CD8-positive, alpha-beta memory T cell (primary cell): ENCODE data around the gene LAMTOR3. TPM values are rescaled to one million over a fixed set of nuclear protein-coding genes. Genes with fewer than 3 reads are reported as not detected.

Source experiments
- CTCF ChIA-PET: fragments of 350-600 bp; sonication (Branson Sonifier 250); formaldehyde crosslinking; loops from one replicate; lab custom pipeline; 2021; ENCODE audit warnings: antibody characterized with exemption; lab: Charles Lee
- POLR2A ChIA-PET: fragments of 350-600 bp; sonication (Branson Sonifier 250); formaldehyde crosslinking; loops from one replicate; lab custom pipeline; 2021; ENCODE audit warnings: antibody characterized with exemption; lab: Charles Lee
- DNase-seq, 5 donors: peaks; one replicate each; pipeline versions ENCODE4 v3.0.0 to v3.0.0-alpha.2; 2020 to 2022; ENCODE audit warnings: mixed read lengths in 1 of 5
- H3K27ac ChIP-seq: one replicate; pipeline ENCODE4 v1.7.0; 2013; ENCODE audit warnings: low read depth, mild to moderate bottlenecking, low read length, moderate library complexity
- H3K27me3 ChIP-seq: 2 replicates; pipeline ENCODE4 v1.7.0; 2013; ENCODE audit warnings: low read length, mild to moderate bottlenecking; ENCODE audit not compliant: insufficient read depth, poor library complexity, severe bottlenecking
- H3K36me3 ChIP-seq: 2 replicates; pipeline ENCODE4 v1.7.0; 2013; ENCODE audit warnings: mild to moderate bottlenecking, low read length, moderate library complexity; ENCODE audit not compliant: insufficient read depth
- H3K4me1 ChIP-seq: 2 replicates; pipeline ENCODE4 v1.7.0; 2013; ENCODE audit warnings: mild to moderate bottlenecking, low read length, moderate library complexity; ENCODE audit not compliant: insufficient read depth
- H3K4me3 ChIP-seq: 2 replicates; pipeline ENCODE4 v1.7.0; 2013; ENCODE audit warnings: mild to moderate bottlenecking, low read length
- H3K9me3 ChIP-seq: 2 replicates; pipeline ENCODE4 v1.7.0; 2013; ENCODE audit warnings: mild to moderate bottlenecking, low read length
- H3K27ac Mint-ChIP-seq, 8 donors: one replicate each; pipeline ENCODE4 v1.8.0; 2020 to 2021; ENCODE audit warnings: mixed read lengths in 8 of 8, mild to moderate bottlenecking in 6 of 8, inconsistent platforms in 3 of 8, moderate library complexity in 3 of 8
- H3K27me3 Mint-ChIP-seq, 2 donors: one replicate each; pipeline ENCODE4 v1.8.0; 2020 to 2021; ENCODE audit warnings: mixed read lengths in 2 of 2, mild to moderate bottlenecking in 1 of 2, moderate library complexity in 1 of 2
- H3K36me3 Mint-ChIP-seq, 3 donors: one replicate each; pipeline ENCODE4 v1.8.0; 2020 to 2021; ENCODE audit warnings: mixed read lengths in 3 of 3, inconsistent platforms in 1 of 3, mild to moderate bottlenecking in 1 of 3
- H3K4me1 Mint-ChIP-seq, 3 donors: one replicate each; pipeline ENCODE4 v1.8.0; 2020 to 2021; ENCODE audit warnings: mixed read lengths in 3 of 3, inconsistent platforms in 1 of 3, mild to moderate bottlenecking in 1 of 3
- H3K4me3 Mint-ChIP-seq, 7 donors: one replicate each; pipeline ENCODE4 v1.8.0; 2020 to 2021; ENCODE audit warnings: mixed read lengths in 7 of 7, mild to moderate bottlenecking in 6 of 7, moderate library complexity in 4 of 7, inconsistent platforms in 2 of 7
- H3K9me3 Mint-ChIP-seq, 5 donors: one replicate each; pipeline ENCODE4 v1.8.0; 2020 to 2022; ENCODE audit warnings: mixed read lengths in 5 of 5, mild to moderate bottlenecking in 3 of 5, moderate library complexity in 2 of 5, inconsistent platforms in 1 of 5
- polyA plus RNA-seq: library from polyadenylated mRNA; unstranded; fragments of 300-500 nt; fragmentation: Illumina TruSeq; gene quantifications from one replicate; pipeline ENCODE4 v1.2.3, GENCODE V29; 2021
- total RNA-seq, 2 experiments: library from RNA; stranded (reverse); gene quantifications; one replicate each; pipeline ENCODE4 v1.2.3, GENCODE V29; 2021

Gene LAMTOR3
- total and polyA plus RNA-seq, 3 experiments from 2014 or later = 35.7 to 39.0 (median 37.9) TPM

DNA sequence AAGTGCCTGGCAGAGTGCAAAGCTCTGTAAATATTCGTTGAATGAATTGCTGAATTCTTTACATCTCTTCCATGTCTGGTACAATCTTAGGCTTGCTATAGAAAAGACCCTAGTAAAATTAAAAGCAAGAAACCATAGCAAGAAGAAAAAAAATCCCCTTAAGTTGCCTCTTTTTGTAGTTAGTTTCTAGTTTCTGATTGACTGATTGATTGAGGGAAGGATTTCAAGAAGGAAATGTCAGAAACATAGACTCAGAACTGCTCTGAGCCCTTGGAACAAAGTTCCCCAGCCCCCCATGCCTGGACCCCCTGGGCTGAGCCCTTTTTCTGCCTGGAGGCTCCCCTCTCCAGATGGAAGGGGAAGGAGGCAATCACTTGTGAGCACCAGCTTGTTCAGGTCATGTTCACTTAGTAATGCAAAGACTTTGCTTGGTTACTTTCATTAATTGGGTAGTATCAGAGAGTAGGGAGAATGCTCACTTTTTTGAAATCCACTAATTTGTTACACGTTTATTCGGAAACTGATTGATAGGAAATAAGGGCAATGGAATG lies 42.0 kb downstream of the LAMTOR3 start:
- Histone ChIP-seq H3K27ac (no peak overlapping the region), H3K9me3 (no peaks in the 10 kb centered on the region), H3K27me3 (no peaks in the 10 kb centered on the region), H3K36me3 (no peaks in the 10 kb centered on the region), H3K4me3 (no peak overlapping the region), H3K4me1 (peaks cover 12% of the 10 kb centered on the region)
- peak overlapping the region in 3 of 8 donors; percentile 2 to 94 (median 90) for H3K27ac Mint-ChIP-seq
- H3K9me3 Mint-ChIP-seq = peaks cover 0 to 4% (median 0%) of the 10 kb centered on the region in 5 donors
- H3K36me3 Mint-ChIP-seq = peaks cover 5 to 17% (median 9%) of the 10 kb centered on the region in 3 donors
- no peak for DNase-seq
- peak overlapping the region in 1 of 7 donors; percentile 19 for H3K4me3 Mint-ChIP-seq
- H3K27me3 Mint-ChIP-seq = no peaks in the 10 kb centered on the region
- ChIA-PET POLR2A (no interaction called here), CTCF (interaction anchor here (1.0 kb wide), 1 partner anchor 96 kb away, joined by 4 read pairs; no protein-coding TSS in a partner anchor)
- H3K4me1 Mint-ChIP-seq = peaks cover 26 to 61% (median 46%) of the 10 kb centered on the region in 3 donors

DNA sequence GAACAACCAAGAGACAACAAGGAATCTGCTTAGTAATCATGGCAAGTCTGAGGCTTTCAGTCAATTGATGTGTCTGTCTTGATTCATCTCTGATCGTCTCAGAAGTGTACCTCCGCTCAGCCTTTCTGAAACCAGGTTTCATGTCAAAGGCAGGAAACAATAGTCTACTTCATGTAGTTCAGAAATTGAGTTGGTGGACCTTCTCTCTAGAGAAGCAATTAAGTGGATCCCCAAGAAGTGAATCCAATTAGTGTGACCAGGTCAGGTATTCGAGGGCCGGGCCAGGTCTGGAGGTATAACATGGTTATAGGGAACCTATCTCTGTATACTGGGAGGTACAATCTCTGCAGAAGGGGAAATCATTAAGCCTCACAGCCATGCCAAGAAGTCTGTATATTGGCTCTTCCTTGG lies 45.6 kb downstream of the LAMTOR3 start:
- Mint-ChIP-seq H3K27ac (peak overlapping the region in 4 of 8 donors; percentile 19 to 62 (median 40)), H3K4me1 (peaks cover 21 to 71% (median 43%) of the 10 kb centered on the region in 3 donors), H3K4me3 (no peak overlapping the region), H3K27me3 (no peaks in the 10 kb centered on the region), H3K9me3 (no peaks in the 10 kb centered on the region), H3K36me3 (peaks cover 0 to 10% (median 5%) of the 10 kb centered on the region in 3 donors)
- H3K27me3 ChIP-seq = no peaks in the 10 kb centered on the region
- ChIA-PET CTCF (no interaction called here), POLR2A (no interaction called here)
- H3K4me1 ChIP-seq = peaks cover 26% of the 10 kb centered on the region
- no peak overlapping the region for H3K27ac ChIP-seq
- H3K9me3 ChIP-seq = no peaks in the 10 kb centered on the region
- H3K36me3 ChIP-seq = no peaks in the 10 kb centered on the region
- no peak overlapping the region for H3K4me3 ChIP-seq
- DNase-seq = no peak

DNA sequence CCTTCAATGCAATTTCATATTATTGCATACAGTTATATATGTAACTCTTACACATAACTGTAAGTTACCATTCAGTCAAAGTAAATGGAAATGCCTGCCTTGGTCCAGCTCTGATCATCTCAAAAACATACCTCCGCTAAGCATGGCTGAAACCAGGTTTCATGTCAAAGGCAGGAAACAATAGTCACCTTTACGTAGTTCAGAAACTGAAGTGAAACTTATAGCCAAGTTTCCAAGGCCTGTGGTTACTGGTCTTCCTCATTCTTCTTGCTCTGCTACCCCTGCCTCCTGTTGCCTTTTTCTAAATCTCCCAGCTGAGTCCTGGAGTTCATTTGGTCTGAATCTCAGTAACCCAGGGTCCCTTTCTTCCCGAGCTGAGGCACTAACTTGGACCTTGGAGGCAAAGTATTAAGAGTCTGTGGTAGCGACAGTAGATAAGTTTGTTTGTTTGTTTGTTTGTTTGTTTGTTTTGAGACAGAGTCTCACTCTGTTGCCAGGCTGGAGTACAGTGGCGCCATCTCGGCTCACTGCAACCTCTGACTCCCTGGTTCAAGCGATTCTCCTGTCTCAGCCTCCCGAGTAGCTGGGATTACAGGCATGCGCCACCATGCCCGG lies 46.8 kb downstream of the LAMTOR3 start:
- CTCF ChIA-PET = interaction anchor here (3.4 kb wide), 1 partner anchor 39 kb away, joined by 11 read pairs; no protein-coding TSS in a partner anchor
- POLR2A ChIA-PET = no interaction called here
- no peak overlapping the region for H3K27ac ChIP-seq
- Mint-ChIP-seq H3K36me3 (peaks cover 0 to 8% (median 0%) of the 10 kb centered on the region in 3 donors), H3K4me3 (peak overlapping the region in 3 of 7 donors; percentile 20 to 64 (median 27)), H3K27me3 (no peaks in the 10 kb centered on the region), H3K27ac (peak overlapping the region; percentile 0 to 89 (median 54)), H3K4me1 (peaks cover 21 to 64% (median 43%) of the 10 kb centered on the region in 3 donors), H3K9me3 (no peaks in the 10 kb centered on the region)
- H3K27me3 ChIP-seq = no peaks in the 10 kb centered on the region
- H3K4me1 ChIP-seq = peaks cover 26% of the 10 kb centered on the region
- DNase-seq = no peak
- no peaks in the 10 kb centered on the region for H3K36me3 ChIP-seq
- H3K4me3 ChIP-seq = no peak overlapping the region
- H3K9me3 ChIP-seq = no peaks in the 10 kb centered on the region

DNA sequence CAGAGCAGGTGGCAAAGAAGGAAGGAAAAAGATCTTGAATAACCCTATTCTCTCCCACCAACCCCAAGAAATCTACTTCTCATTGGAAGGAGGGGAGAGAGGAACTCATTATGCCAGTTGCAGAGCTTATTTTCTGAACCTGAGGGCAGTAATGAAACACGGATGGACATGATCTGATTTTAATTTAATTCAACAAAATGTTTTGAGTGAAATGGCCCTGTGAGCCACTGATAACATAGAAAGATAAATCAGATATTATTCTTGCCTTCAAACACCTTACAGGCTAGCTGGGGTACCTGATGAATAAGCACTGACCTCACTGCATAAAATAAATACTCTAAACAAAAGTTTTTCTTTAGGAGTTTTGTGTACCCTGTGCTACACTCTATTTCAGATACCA lies 47.3 kb downstream of the LAMTOR3 start:
- Mint-ChIP-seq H3K4me3 (no peak overlapping the region), H3K27ac (peak overlapping the region in 7 of 8 donors; percentile 6 to 89 (median 38)), H3K27me3 (no peaks in the 10 kb centered on the region), H3K4me1 (peaks cover 18 to 58% (median 38%) of the 10 kb centered on the region in 3 donors), H3K36me3 (peaks cover 0 to 11% (median under 1%) of the 10 kb centered on the region in 3 donors), H3K9me3 (no peaks in the 10 kb centered on the region)
- Histone ChIP-seq H3K36me3 (no peaks in the 10 kb centered on the region), H3K27me3 (no peaks in the 10 kb centered on the region), H3K9me3 (no peaks in the 10 kb centered on the region), H3K4me3 (no peak overlapping the region), H3K4me1 (peaks cover 26% of the 10 kb centered on the region), H3K27ac (no peak overlapping the region)
- CTCF ChIA-PET = interaction anchor here (1.5 to 3.4 kb wide), 2 partner anchors 17 to 38 kb away, joined by 4 to 11 read pairs; no protein-coding TSS in a partner anchor
- DNase-seq = no peak
- POLR2A ChIA-PET = no interaction called here

DNA sequence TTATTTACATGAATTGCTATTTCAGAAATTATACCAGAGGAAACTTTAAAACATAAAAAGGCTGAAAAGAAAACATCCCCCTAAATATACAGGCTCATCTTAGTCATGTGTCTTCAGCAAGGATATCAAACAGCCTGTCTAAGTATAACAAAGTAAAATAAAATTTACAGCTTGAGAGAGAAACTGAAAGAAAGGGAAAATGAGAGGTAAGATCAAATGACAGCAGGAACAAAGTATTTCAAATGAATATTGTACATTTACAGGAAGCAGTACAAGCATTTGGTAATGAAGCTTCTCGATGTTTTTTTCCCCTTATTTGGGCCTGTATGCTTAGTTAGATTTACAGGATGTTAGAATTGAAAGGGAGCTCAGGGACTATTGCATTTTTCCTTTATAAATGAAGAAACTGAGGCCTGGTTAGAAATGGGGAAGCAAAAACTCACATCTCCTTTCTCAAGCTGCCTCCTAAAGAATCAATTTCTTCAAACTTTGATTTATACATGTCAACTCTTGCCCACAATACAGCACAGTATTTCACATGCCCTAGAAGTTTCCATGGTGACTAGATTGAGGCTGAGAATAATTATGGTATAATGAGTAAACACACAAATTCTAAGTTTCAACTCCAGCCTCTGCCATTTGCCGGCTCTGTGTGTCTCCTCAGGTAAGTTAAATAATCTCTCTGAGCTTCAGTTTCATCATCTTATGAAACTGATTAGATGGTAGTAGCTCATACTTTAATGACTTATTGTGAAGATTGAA lies 48.3 kb downstream of the LAMTOR3 start:
- Histone ChIP-seq H3K27me3 (no peaks in the 10 kb centered on the region), H3K27ac (no peak overlapping the region), H3K4me3 (no peak overlapping the region), H3K4me1 (peaks cover 26% of the 10 kb centered on the region), H3K36me3 (no peaks in the 10 kb centered on the region), H3K9me3 (no peaks in the 10 kb centered on the region)
- POLR2A ChIA-PET = no interaction called here
- Mint-ChIP-seq H3K36me3 (peaks cover 0 to 21% (median 7%) of the 10 kb centered on the region in 3 donors), H3K4me1 (peaks cover 12 to 53% (median 30%) of the 10 kb centered on the region in 3 donors), H3K27ac (peak overlapping the region in 7 of 8 donors; percentile 39 to 95 (median 79)), H3K9me3 (no peaks in the 10 kb centered on the region), H3K27me3 (no peaks in the 10 kb centered on the region), H3K4me3 (peak overlapping the region in 2 of 7 donors; percentile 20 to 42)
- CTCF ChIA-PET = interaction anchor here (1.5 to 3.4 kb wide), 2 partner anchors 16 to 37 kb away, joined by 4 to 11 read pairs; no protein-coding TSS in a partner anchor
- DNase-seq = peak in 1 of 5 donors; percentile 31

DNA sequence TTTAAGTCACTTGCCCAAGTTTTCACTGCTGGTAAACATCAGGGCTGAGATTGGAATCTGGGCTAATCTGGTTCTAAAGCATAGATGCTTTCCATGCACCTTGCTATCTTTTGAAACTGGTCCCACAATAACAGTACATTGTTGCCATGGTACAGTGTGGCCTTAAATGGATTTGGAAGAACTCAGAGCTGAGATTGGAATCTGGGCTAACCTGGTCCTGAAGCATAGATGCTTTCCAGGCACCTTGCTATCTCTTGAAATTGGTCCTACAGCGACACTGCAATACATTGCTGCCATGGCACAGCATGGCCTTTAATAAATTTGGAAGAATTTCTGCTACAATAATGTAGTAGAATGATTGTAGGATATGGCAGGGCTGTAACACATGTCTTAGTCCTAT lies 49.0 kb downstream of the LAMTOR3 start:
- no peaks in the 10 kb centered on the region for H3K9me3 ChIP-seq
- H3K27me3 ChIP-seq = no peaks in the 10 kb centered on the region
- Mint-ChIP-seq H3K36me3 (peaks cover 0 to 25% (median 7%) of the 10 kb centered on the region in 3 donors), H3K4me3 (no peak overlapping the region), H3K27ac (peak overlapping the region in 5 of 8 donors; percentile 27 to 95 (median 79)), H3K4me1 (peaks cover 9 to 50% (median 28%) of the 10 kb centered on the region in 3 donors), H3K9me3 (no peaks in the 10 kb centered on the region), H3K27me3 (no peaks in the 10 kb centered on the region)
- H3K4me3 ChIP-seq = no peak overlapping the region
- no peak overlapping the region for H3K27ac ChIP-seq
- peaks cover 26% of the 10 kb centered on the region for H3K4me1 ChIP-seq
- H3K36me3 ChIP-seq = no peaks in the 10 kb centered on the region
- POLR2A ChIA-PET = no interaction called here
- DNase-seq = no peak
- CTCF ChIA-PET = interaction anchor here (1.5 to 3.4 kb wide), 2 partner anchors 15 to 37 kb away, joined by 4 to 11 read pairs; no protein-coding TSS in a partner anchor

DNA sequence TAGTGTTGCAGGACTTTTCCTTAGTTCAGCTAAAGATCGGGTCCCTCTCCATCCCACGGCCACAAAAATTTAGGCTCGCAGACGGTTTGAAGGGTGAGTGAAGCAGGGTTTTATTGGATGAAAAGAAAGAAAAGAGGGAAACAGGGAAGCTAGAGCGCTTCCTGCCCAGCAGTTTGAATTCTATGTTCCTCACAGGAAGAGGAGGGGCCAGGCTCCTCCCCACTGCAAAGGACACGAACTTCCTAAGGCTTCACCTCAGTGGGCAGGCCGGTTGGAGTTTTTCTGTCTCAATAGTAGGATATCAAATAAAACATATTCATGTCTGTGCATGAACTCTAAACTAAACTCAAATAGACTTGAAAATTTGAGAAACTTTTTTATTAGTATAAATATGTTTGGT lies 50.2 kb downstream of the LAMTOR3 start:
- no peak for DNase-seq
- Histone ChIP-seq H3K27me3 (no peaks in the 10 kb centered on the region), H3K27ac (no peak overlapping the region), H3K36me3 (no peaks in the 10 kb centered on the region), H3K4me1 (peaks cover 26% of the 10 kb centered on the region), H3K4me3 (no peak overlapping the region), H3K9me3 (no peaks in the 10 kb centered on the region)
- no peaks in the 10 kb centered on the region for H3K9me3 Mint-ChIP-seq
- ChIA-PET CTCF (interaction anchor here (3.4 kb wide), 1 partner anchor 35 kb away, joined by 11 read pairs; no protein-coding TSS in a partner anchor), POLR2A (no interaction called here)
- H3K4me3 Mint-ChIP-seq = no peak overlapping the region
- peak overlapping the region in 2 of 8 donors; percentile 58 to 83 for H3K27ac Mint-ChIP-seq
- H3K36me3 Mint-ChIP-seq = peaks cover 0 to 30% (median 10%) of the 10 kb centered on the region in 3 donors
- no peaks in the 10 kb centered on the region for H3K27me3 Mint-ChIP-seq
- H3K4me1 Mint-ChIP-seq = peaks cover 9 to 50% (median 28%) of the 10 kb centered on the region in 3 donors
